Glutamatergic neuron (in vitro differentiated cells): Measurements from ENCODE around the gene TMEM14A. TPM values are rescaled to one million over a fixed set of nuclear protein-coding genes. Genes with fewer than 3 reads are reported as not detected.

Experiments
- DNase-seq: peaks from one replicate; pipeline ENCODE4 v3.0.0; 2022
- H3K27ac Mint-ChIP-seq: one replicate; pipeline ENCODE4 v1.8.0; 2020; ENCODE audit warnings: mild to moderate bottlenecking, mixed read lengths, inconsistent platforms; ENCODE audit not compliant: unreplicated experiment
- H3K27me3 Mint-ChIP-seq: one replicate; pipeline ENCODE4 v1.8.0; 2020; ENCODE audit warnings: mild to moderate bottlenecking, moderate library complexity, mixed read lengths, inconsistent platforms; ENCODE audit not compliant: unreplicated experiment
- H3K36me3 Mint-ChIP-seq: one replicate; pipeline ENCODE4 v1.8.0; 2020; ENCODE audit warnings: mild to moderate bottlenecking, mixed read lengths, inconsistent platforms; ENCODE audit not compliant: unreplicated experiment
- H3K4me1 Mint-ChIP-seq: one replicate; pipeline ENCODE4 v1.8.0; 2020; ENCODE audit warnings: mild to moderate bottlenecking, low read depth, mixed read lengths, inconsistent platforms; ENCODE audit not compliant: unreplicated experiment
- H3K4me3 Mint-ChIP-seq: one replicate; pipeline ENCODE4 v1.8.0; 2020; ENCODE audit warnings: mild to moderate bottlenecking, mixed read lengths, inconsistent platforms; ENCODE audit not compliant: unreplicated experiment
- H3K9me3 Mint-ChIP-seq: one replicate; pipeline ENCODE4 v1.8.0; 2020; ENCODE audit warnings: mild to moderate bottlenecking, moderate library complexity, mixed read lengths, inconsistent platforms; ENCODE audit not compliant: unreplicated experiment
- total RNA-seq: library from RNA; stranded (reverse); fragmentation: NEBNext Ultra II Directional; extraction: Animal tissue kit (Norgen Biotek cat#: 25700); gene quantifications from one replicate; pipeline ENCODE4 v1.2.1, GENCODE V29; 2021; ENCODE audit not compliant: unreplicated experiment
- TF ChIP-seq, protein P1 (sequence below): fragments of 200-600 bp; sonication (generic); IDR thresholded peaks from one replicate; pipeline ENCODE4 v1.5.0; 2021; ENCODE audit not compliant: partially characterized antibody, unreplicated experiment

The TMEM14A gene
- total RNA-seq, 1 donor from 2014 or later: 26.3 TPM

GRCh38 chr6:52640916-52641315 lies 30.0 kb upstream of the TMEM14A start:
- Mint-ChIP-seq H3K4me3 (no peak overlapping the region), H3K9me3 (peaks cover 5% of the 10 kb centered on the region), H3K27me3 (peaks cover 10% of the 10 kb centered on the region), H3K27ac (no peak overlapping the region), H3K4me1 (peaks cover 14% of the 10 kb centered on the region), H3K36me3 (no peaks in the 10 kb centered on the region)
- TF ChIP-seq, protein P1, sequence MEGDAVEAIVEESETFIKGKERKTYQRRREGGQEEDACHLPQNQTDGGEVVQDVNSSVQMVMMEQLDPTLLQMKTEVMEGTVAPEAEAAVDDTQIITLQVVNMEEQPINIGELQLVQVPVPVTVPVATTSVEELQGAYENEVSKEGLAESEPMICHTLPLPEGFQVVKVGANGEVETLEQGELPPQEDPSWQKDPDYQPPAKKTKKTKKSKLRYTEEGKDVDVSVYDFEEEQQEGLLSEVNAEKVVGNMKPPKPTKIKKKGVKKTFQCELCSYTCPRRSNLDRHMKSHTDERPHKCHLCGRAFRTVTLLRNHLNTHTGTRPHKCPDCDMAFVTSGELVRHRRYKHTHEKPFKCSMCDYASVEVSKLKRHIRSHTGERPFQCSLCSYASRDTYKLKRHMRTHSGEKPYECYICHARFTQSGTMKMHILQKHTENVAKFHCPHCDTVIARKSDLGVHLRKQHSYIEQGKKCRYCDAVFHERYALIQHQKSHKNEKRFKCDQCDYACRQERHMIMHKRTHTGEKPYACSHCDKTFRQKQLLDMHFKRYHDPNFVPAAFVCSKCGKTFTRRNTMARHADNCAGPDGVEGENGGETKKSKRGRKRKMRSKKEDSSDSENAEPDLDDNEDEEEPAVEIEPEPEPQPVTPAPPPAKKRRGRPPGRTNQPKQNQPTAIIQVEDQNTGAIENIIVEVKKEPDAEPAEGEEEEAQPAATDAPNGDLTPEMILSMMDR: no peak
- no peak for DNase-seq

DNA sequence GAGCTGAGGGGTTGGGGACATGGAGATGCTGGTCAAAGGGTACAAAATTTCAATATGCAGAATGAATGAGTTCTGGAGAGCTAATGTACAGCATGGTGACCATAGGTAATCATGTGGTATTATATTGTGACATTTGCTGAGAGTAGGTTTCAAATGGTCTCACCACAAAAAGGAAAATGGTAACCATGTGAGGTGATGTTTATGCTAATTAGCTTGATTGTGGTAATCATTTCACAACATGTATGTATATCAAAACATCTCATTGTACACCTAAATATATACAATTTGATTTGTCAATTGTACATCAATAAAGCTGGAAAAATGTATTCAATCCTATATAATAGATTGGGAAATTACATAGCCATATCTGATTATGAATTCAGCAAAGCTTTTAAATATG lies 29.5 kb upstream of the TMEM14A start:
- H3K27ac Mint-ChIP-seq: no peak overlapping the region
- H3K27me3 Mint-ChIP-seq: peaks cover 8% of the 10 kb centered on the region
- peaks cover 14% of the 10 kb centered on the region for H3K4me1 Mint-ChIP-seq
- H3K9me3 Mint-ChIP-seq: peaks cover 3% of the 10 kb centered on the region
- TF ChIP-seq, protein P1: no peak
- no peak overlapping the region for H3K4me3 Mint-ChIP-seq
- no peak for DNase-seq
- H3K36me3 Mint-ChIP-seq: no peaks in the 10 kb centered on the region

DNA sequence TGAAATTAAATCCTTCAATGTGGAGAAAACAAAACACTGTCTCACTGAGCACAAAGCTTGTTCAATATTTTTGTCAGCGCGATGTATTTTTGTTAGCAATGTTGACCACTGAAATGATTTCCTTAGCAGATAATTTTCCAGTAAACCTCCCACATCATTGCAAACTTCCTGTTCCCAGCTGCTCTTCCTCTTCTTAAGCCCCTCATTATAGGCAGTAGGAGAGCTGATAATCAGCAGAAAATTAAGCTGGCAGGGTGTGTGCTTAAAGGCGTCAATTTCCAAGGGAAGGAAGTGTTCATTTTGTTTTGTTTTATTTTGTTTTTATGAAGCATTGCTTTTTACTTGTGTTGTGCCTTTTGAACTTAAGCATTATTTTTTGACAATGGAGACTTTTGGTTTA lies 29.1 kb upstream of the TMEM14A start:
- Mint-ChIP-seq H3K4me3 (no peak overlapping the region), H3K27me3 (peaks cover 7% of the 10 kb centered on the region), H3K4me1 (peaks cover 14% of the 10 kb centered on the region), H3K27ac (peak overlapping the region; percentile 8), H3K36me3 (no peaks in the 10 kb centered on the region), H3K9me3 (peaks cover 3% of the 10 kb centered on the region)
- DNase-seq: no peak
- TF ChIP-seq, protein P1: no peak

DNA sequence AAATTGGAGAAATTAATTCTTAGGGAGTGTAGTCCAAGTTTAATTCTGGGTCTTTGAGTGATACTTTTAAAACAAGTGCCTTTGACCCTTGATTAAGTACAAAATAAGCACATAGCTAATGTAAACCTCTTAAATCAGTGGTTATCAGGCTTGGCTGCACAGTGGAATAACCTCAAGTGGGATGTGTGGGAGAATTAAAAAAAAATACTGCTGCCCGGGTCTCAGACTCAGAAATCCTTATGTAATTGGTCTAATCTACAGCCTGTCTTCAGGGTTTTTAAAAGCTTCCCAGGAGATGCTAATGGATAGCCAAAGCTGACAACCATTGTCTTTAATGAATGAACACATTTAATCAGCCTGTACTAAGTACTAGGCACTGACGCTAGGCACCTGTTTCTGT lies 28.5 kb upstream of the TMEM14A start:
- Mint-ChIP-seq H3K4me3 (no peak overlapping the region), H3K9me3 (peaks cover 3% of the 10 kb centered on the region), H3K36me3 (no peaks in the 10 kb centered on the region), H3K4me1 (peaks cover 14% of the 10 kb centered on the region), H3K27me3 (peaks cover 7% of the 10 kb centered on the region), H3K27ac (no peak overlapping the region)
- no peak for DNase-seq
- TF ChIP-seq, protein P1: no peak

DNA sequence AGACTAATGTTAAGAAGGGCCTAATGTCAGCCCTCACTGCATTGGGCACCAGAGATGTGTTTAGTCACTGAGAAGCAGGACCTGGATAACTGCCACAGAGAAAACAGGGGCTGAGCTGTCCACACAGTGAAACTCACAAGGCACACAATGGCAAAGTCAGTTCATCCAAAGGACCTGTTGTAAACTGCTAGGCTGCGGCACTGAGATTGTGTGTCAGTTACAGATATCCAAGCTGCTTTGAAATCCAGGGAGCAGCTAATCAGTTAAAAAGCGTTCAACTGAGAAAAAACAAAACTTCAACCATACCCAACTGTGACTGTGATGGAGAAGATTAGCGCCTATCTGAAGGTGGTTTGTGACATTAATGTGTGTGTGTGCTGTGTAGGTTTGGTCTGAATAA lies 27.8 kb upstream of the TMEM14A start:
- DNase-seq: no peak
- no peak overlapping the region for H3K4me3 Mint-ChIP-seq
- H3K36me3 Mint-ChIP-seq: no peaks in the 10 kb centered on the region
- TF ChIP-seq, protein P1: no peak
- peaks cover 3% of the 10 kb centered on the region for H3K9me3 Mint-ChIP-seq
- H3K4me1 Mint-ChIP-seq: peaks cover 14% of the 10 kb centered on the region
- H3K27me3 Mint-ChIP-seq: peaks cover 7% of the 10 kb centered on the region
- H3K27ac Mint-ChIP-seq: no peak overlapping the region
